ENCODE measurements around the gene ADSS1.

GRCh38 chr14:104794631-104794992 is 70.6 kb downstream of the ADSS1 start:
- TF ChIP-seq CTCF (IDR thresholded peaks at IDR 0.05) = peak in 1 of 4 experiments; percentile 24
- no peak for TF ChIP-seq POLR2A (IDR thresholded peaks at IDR 0.05)
- TF ChIP-seq EP300 (IDR thresholded peaks at IDR 0.05) = no peak
